Activated CD8-positive, alpha-beta T cell treated with anti-CD3 and anti-CD28 coated beads, Interleukin-2, amount 10 ng/mL, durations not matched to agents 7 days and 5 days (primary cell): ENCODE data around the gene PEAK1. TPM values are rescaled to one million over a fixed set of nuclear protein-coding genes. Genes with fewer than 3 reads are reported as not detected.

Experiments used
- ATAC-seq: fragments of 150-1000 bp; cut with Tn5 transposase; one replicate; pipeline ENCODE4 v1.10.0; 2021; ENCODE audit warnings: moderate library complexity
- CTCF ChIA-PET: fragments of 350-600 bp; sonication (Branson Sonifier 250); formaldehyde crosslinking; loops from one replicate; lab custom pipeline; 2021; ENCODE audit warnings: antibody characterized with exemption; lab: Charles Lee
- POLR2A ChIA-PET: fragments of 350-600 bp; sonication (Branson Sonifier 250); formaldehyde crosslinking; loops from one replicate; lab custom pipeline; 2021; ENCODE audit warnings: antibody characterized with exemption; lab: Charles Lee
- DNase-seq: peaks from one replicate; pipeline ENCODE4 v3.0.0-alpha.2; 2020
- H3K27ac Mint-ChIP-seq: one replicate; pipeline ENCODE4 v1.8.0; 2021; ENCODE audit warnings: mild to moderate bottlenecking, mixed read lengths
- H3K27me3 Mint-ChIP-seq: one replicate; pipeline ENCODE4 v1.8.0; 2021; ENCODE audit warnings: low read depth, mixed read lengths
- H3K36me3 Mint-ChIP-seq: one replicate; pipeline ENCODE4 v1.8.0; 2021; ENCODE audit warnings: low read depth, mixed read lengths
- H3K4me1 Mint-ChIP-seq: one replicate; pipeline ENCODE4 v1.8.0; 2021; ENCODE audit warnings: low read depth, mixed read lengths
- H3K4me3 Mint-ChIP-seq: one replicate; pipeline ENCODE4 v1.8.0; 2021; ENCODE audit warnings: mild to moderate bottlenecking, mixed read lengths
- H3K9me3 Mint-ChIP-seq: one replicate; pipeline ENCODE4 v1.8.0; 2022; ENCODE audit warnings: mixed read lengths; ENCODE audit not compliant: insufficient read depth
- total RNA-seq, 2 experiments: library from RNA; stranded (reverse); gene quantifications; one replicate each; pipeline ENCODE4 v1.2.3, GENCODE V29; 2021

Gene PEAK1
- total RNA-seq, 2 experiments from 2014 or later = 30.4 to 30.7 TPM

- H3K9me3 Mint-ChIP-seq = peaks cover 4% of the 10 kb centered on the region
- ChIA-PET POLR2A (no interaction called here), CTCF (no interaction called here)
- H3K4me3 Mint-ChIP-seq = no peak overlapping the region
- H3K27ac Mint-ChIP-seq = no peak overlapping the region
- no peak for DNase-seq
- H3K36me3 Mint-ChIP-seq = peaks cover 17% of the 10 kb centered on the region
- no peak for ATAC-seq
- no peaks in the 10 kb centered on the region for H3K27me3 Mint-ChIP-seq
- peaks cover 3% of the 10 kb centered on the region for H3K4me1 Mint-ChIP-seq
Observed at GRCh38 chr15:77239882-77240608, 179.9 kb downstream of the PEAK1 start.

DNA sequence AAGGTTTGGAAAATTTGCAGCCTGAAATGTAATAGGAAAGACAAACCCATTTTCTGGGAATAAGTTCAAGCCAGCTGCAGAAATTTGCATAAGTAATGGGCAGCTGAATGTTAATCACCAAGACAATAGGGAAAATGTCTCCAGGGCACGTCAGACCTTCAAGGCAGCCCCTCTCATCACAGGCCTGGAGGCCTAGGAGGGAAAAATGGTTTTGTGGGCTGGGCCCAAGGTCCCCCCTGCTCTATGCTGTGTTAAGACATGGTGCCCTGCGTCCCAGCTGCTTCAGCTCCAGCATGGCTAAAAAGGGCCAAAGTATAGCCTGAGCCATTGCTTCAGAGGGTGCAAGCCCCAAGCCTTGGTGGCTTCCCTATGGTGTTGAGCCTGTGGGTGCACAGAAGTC, 184.3 kb downstream of the PEAK1 start:
- Mint-ChIP-seq H3K4me1 (peaks cover 7% of the 10 kb centered on the region), H3K27me3 (no peaks in the 10 kb centered on the region), H3K9me3 (peaks cover 7% of the 10 kb centered on the region), H3K36me3 (peaks cover 18% of the 10 kb centered on the region), H3K4me3 (no peak overlapping the region), H3K27ac (no peak overlapping the region)
- ChIA-PET POLR2A (no interaction called here), CTCF (no interaction called here)
- ATAC-seq (no peak), DNase-seq (no peak)

DNA sequence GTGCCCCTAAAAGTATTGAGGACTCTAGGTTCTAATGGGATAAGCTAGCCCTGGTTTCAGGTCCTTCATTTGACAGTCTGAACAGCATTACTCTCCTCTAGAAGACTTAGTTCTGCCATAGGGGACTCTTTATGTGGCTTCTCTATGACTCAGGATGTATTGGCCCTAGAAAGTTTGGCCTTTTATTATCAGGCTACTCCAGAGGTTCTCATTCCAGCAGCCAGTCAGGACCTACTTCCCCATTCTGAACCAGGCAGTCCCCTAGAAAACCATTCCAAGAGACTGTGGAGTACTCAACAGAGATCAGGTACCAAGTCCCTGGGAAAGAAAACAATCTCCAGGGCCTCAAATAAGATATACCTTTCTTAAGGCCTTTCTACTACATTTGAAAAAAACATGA, 191.1 kb downstream of the PEAK1 start:
- DNase-seq (no peak), ATAC-seq (no peak)
- no peaks in the 10 kb centered on the region for H3K27me3 Mint-ChIP-seq
- CTCF ChIA-PET = no interaction called here
- H3K4me1 Mint-ChIP-seq = peaks cover 25% of the 10 kb centered on the region
- H3K4me3 Mint-ChIP-seq = no peak overlapping the region
- H3K27ac Mint-ChIP-seq = no peak overlapping the region
- H3K36me3 Mint-ChIP-seq = no peaks in the 10 kb centered on the region
- no peaks in the 10 kb centered on the region for H3K9me3 Mint-ChIP-seq
- POLR2A ChIA-PET = no interaction called here

- ChIA-PET POLR2A (no interaction called here), CTCF (no interaction called here)
Observed at GRCh38 chr15:77226652-77227051, 193.3 kb downstream of the PEAK1 start.

DNA sequence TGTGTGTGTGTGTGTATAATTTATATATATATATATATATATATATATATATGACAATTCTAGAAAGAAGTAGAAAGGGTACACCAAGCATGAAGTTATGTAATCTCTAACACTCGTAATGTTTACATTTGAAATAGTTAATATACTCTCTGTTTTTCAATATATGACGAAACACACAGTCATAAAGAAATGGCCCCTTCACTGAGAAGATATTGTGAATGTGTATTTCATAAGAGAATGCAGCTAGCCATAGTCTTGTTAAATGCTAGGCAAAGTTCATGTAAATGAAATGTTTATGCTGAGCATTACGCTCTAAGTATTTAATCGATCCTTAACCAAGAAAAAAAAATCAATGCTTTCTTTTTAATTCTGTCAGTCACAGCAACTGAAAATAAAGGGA, 194.3 kb downstream of the PEAK1 start:
- DNase-seq = no peak
- ChIA-PET POLR2A (no interaction called here), CTCF (interaction anchor here (1.5 kb wide), 1 partner anchor 39 kb away, joined by 6 read pairs; no protein-coding TSS in a partner anchor)
- Mint-ChIP-seq H3K27ac (no peak overlapping the region), H3K4me3 (no peak overlapping the region), H3K4me1 (peaks cover 18% of the 10 kb centered on the region), H3K27me3 (no peaks in the 10 kb centered on the region), H3K9me3 (no peaks in the 10 kb centered on the region), H3K36me3 (no peaks in the 10 kb centered on the region)
- ATAC-seq = no peak

More at GRCh38 chr15:77226652-77227051, 193.3 kb downstream of the PEAK1 start:
- Mint-ChIP-seq H3K9me3 (no peaks in the 10 kb centered on the region), H3K36me3 (no peaks in the 10 kb centered on the region), H3K27ac (no peak overlapping the region), H3K4me1 (peaks cover 23% of the 10 kb centered on the region), H3K27me3 (no peaks in the 10 kb centered on the region), H3K4me3 (no peak overlapping the region)
- DNase-seq (no peak), ATAC-seq (no peak)

DNA sequence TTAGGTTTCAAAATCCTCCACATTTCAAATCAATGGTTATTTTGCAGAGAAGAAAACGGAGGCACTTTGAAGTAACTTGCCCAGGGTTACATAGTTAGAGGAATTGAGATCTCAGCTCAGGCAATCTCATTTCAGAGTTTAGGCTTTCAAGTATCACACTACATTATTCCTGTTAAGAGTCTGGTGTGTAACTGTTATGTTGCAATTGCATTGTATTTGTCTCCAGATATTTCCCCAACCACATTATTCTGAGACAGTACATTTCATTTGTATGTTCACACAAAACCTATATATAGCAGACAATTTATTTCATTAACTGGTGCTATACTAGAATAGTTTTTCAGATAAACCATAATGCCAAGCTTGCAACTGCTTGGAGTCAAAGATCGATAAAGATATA, 194.8 kb downstream of the PEAK1 start:
- Mint-ChIP-seq H3K9me3 (no peaks in the 10 kb centered on the region), H3K27me3 (no peaks in the 10 kb centered on the region), H3K27ac (no peak overlapping the region), H3K36me3 (no peaks in the 10 kb centered on the region), H3K4me3 (no peak overlapping the region), H3K4me1 (peaks cover 15% of the 10 kb centered on the region)
- ATAC-seq (no peak), DNase-seq (no peak)
- ChIA-PET CTCF (interaction anchor here (0.9 to 1.5 kb wide), 3 partner anchors 38 to 318 kb away, joined by 3 to 6 read pairs (median 3); no protein-coding TSS in a partner anchor), POLR2A (no interaction called here)

DNA sequence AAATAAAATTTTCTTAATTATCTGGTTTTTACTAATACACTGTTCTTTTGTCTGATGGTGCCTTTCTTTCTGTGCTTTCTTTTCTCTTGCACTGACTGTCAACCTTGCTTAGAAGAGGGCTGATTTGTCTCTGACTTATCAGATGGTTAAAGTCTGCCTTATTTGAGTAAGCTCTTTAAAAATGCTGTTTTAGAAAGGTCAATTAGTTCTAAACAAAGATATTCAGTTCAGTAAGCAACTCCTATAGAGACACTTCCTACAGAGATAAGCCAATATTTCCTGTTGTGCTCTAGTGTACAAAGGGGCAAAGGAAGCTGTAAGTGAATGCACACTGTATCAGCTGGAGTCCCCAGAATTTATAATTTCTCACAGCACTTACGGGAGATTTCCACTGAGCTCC, 195.6 kb downstream of the PEAK1 start:
- no peaks in the 10 kb centered on the region for H3K27me3 Mint-ChIP-seq
- no peak overlapping the region for H3K4me3 Mint-ChIP-seq
- POLR2A ChIA-PET = no interaction called here
- H3K4me1 Mint-ChIP-seq = peaks cover 15% of the 10 kb centered on the region
- H3K36me3 Mint-ChIP-seq = no peaks in the 10 kb centered on the region
- no peak overlapping the region for H3K27ac Mint-ChIP-seq
- DNase-seq (no peak), ATAC-seq (peak; percentile 63)
- H3K9me3 Mint-ChIP-seq = no peaks in the 10 kb centered on the region
- CTCF ChIA-PET = interaction anchor here (0.9 to 1.5 kb wide), 3 partner anchors 38 to 319 kb away, joined by 3 to 6 read pairs (median 3); no protein-coding TSS in a partner anchor

DNA sequence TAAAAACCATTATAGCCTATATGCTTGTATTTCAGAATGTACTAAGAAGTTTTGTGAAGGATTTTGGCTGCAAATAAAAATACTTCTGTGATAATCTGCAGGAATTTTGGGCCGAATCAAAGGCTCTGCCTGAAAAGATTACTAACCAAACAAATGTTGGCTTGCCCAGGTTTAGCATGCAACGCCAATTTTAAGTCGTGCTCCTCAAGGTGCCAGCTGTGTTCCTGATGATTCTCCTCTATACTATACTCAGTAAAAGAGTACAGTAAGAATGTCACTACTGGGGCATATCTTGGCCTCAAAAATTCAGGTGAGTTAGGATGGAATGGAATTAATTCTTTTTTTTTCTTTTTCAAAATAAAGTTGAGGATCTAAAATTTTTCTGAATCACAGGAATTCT, 198.2 kb downstream of the PEAK1 start:
- no peak for DNase-seq
- Mint-ChIP-seq H3K9me3 (no peaks in the 10 kb centered on the region), H3K27ac (no peak overlapping the region), H3K4me3 (no peak overlapping the region), H3K4me1 (peaks cover 15% of the 10 kb centered on the region), H3K36me3 (no peaks in the 10 kb centered on the region), H3K27me3 (no peaks in the 10 kb centered on the region)
- no peak for ATAC-seq
- ChIA-PET POLR2A (no interaction called here), CTCF (no interaction called here)

GRCh38 chr15:77221174-77221573, 198.7 kb downstream of the PEAK1 start:
- Mint-ChIP-seq H3K27me3 (no peaks in the 10 kb centered on the region), H3K9me3 (no peaks in the 10 kb centered on the region), H3K36me3 (no peaks in the 10 kb centered on the region), H3K4me1 (peaks cover 14% of the 10 kb centered on the region), H3K4me3 (no peak overlapping the region), H3K27ac (no peak overlapping the region)
- DNase-seq (no peak), ATAC-seq (no peak)
- CTCF ChIA-PET = no interaction called here
- POLR2A ChIA-PET = no interaction called here

DNA sequence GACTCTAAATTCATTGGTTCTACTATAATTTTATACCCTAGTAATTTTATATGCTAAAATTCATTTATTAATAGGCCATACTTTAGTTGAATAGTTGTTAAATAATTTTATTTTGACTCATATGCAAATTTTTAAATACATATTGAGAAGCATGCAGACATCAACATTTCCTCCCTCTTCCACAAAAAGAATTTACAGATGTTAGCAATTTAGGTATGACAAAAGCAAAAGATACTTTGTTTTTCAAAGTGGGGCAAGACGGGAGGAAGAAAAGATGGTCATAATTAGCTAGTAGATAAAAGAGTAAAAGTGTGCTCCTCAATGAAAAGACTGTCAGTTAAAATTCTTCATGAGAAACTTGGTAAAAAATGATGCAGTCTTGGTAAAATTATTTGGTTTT, 200.1 kb downstream of the PEAK1 start:
- DNase-seq (no peak), ATAC-seq (no peak)
- no peak overlapping the region for H3K27ac Mint-ChIP-seq
- H3K27me3 Mint-ChIP-seq = no peaks in the 10 kb centered on the region
- H3K9me3 Mint-ChIP-seq = no peaks in the 10 kb centered on the region
- ChIA-PET CTCF (interaction anchor here (1.2 kb wide), 1 partner anchor 33 kb away, joined by 3 read pairs; no protein-coding TSS in a partner anchor), POLR2A (no interaction called here)
- no peak overlapping the region for H3K4me3 Mint-ChIP-seq
- H3K36me3 Mint-ChIP-seq = no peaks in the 10 kb centered on the region
- peaks cover 6% of the 10 kb centered on the region for H3K4me1 Mint-ChIP-seq

- CTCF ChIA-PET = no interaction called here
- H3K27ac Mint-ChIP-seq = no peak overlapping the region
- DNase-seq (no peak), ATAC-seq (no peak)
- H3K4me3 Mint-ChIP-seq = no peak overlapping the region
- POLR2A ChIA-PET = no interaction called here
- no peaks in the 10 kb centered on the region for H3K4me1 Mint-ChIP-seq
- H3K36me3 Mint-ChIP-seq = peaks cover 6% of the 10 kb centered on the region
- H3K27me3 Mint-ChIP-seq = no peaks in the 10 kb centered on the region
- H3K9me3 Mint-ChIP-seq = no peaks in the 10 kb centered on the region
Observed at GRCh38 chr15:77209221-77209620, 210.7 kb downstream of the PEAK1 start.

- ChIA-PET CTCF (no interaction called here), POLR2A (no interaction called here)
- Mint-ChIP-seq H3K36me3 (peaks cover 6% of the 10 kb centered on the region), H3K27me3 (no peaks in the 10 kb centered on the region), H3K4me1 (no peaks in the 10 kb centered on the region), H3K27ac (no peak overlapping the region), H3K9me3 (no peaks in the 10 kb centered on the region), H3K4me3 (no peak overlapping the region)
- ATAC-seq (no peak), DNase-seq (no peak)
Observed at GRCh38 chr15:77208241-77208640, 211.7 kb downstream of the PEAK1 start.
